Testis (tissue), 2 donors: ENCODE results near the gene BABAM2.

Experiments
- POLR2A ChIP-seq: fragments of 450-650 bp; IDR thresholded peaks from one replicate; pipeline ENCODE4 v1.6.1; 2017; ENCODE audit warnings: antibody characterized with exemption, mild to moderate bottlenecking, moderate library complexity
- TF ChIP-seq, protein P1 (sequence below), 3 experiments: fragments of 450-650 bp in 2 of 3; fragments of 200-600 bp in 1 of 3; sonication (generic) in 1 of 3; IDR thresholded peaks; one replicate each; pipeline ENCODE4 v1.5.1; 2016 to 2019; ENCODE audit warnings: antibody characterized with exemption in 3 of 3, mild to moderate bottlenecking in 2 of 3, moderate library complexity in 1 of 3

DNA sequence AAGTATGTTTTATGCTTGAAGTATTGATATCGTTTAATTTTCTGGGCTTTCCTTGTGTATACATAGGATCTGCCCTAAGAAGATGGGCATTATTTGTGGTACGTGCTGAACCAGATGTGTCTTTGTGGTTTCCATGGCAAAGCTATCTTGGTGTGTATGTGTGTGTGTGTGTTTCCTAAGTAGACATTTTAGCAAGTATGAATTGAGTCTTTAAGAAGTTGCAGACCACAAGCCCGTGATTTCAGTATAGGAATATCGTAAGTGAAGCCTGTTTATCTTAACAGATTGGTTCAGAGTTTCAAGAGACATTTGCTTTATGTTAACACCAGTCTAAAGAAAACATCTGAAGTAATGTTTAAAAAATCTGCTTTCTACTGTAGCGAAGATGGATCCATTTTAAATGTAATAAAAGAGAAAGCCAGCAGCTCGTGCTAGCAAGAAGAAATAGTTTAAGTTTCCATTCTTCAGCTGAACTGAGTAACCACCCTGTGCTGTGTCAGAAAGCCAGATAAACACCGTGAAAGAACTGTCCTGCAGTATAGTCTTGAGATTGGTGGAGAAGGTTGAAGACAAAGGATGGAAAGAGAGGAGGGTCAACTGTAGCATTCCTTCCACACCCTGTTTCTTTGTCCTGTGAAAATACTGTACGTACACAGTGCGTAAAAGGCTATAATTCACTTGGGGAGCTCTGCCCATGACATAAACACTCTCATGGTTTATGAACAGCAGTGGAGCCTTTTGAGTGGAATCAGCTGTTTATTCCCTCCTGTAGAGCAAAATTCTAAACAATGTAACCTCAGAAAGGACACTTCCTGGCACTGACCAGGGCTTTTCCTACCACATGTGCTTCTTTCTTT lies 410.2 kb downstream of the BABAM2 start:
- TF ChIP-seq, protein P1, sequence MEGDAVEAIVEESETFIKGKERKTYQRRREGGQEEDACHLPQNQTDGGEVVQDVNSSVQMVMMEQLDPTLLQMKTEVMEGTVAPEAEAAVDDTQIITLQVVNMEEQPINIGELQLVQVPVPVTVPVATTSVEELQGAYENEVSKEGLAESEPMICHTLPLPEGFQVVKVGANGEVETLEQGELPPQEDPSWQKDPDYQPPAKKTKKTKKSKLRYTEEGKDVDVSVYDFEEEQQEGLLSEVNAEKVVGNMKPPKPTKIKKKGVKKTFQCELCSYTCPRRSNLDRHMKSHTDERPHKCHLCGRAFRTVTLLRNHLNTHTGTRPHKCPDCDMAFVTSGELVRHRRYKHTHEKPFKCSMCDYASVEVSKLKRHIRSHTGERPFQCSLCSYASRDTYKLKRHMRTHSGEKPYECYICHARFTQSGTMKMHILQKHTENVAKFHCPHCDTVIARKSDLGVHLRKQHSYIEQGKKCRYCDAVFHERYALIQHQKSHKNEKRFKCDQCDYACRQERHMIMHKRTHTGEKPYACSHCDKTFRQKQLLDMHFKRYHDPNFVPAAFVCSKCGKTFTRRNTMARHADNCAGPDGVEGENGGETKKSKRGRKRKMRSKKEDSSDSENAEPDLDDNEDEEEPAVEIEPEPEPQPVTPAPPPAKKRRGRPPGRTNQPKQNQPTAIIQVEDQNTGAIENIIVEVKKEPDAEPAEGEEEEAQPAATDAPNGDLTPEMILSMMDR (IDR thresholded peaks at IDR 0.05) = no peak
- no peak for TF ChIP-seq POLR2A
